GM18505 (cell line): ENCODE data around the gene HAUS8.

Experiments
- ATAC-seq: cut with Tn5 transposase; IDR thresholded peaks from one replicate; pipeline ENCODE4 v1.9.1; 2021; ENCODE audit not compliant: unreplicated experiment
- POLR2A ChIP-seq: IDR thresholded peaks from 4 replicates; pipeline ENCODE4 v1.6.1; 2011; ENCODE audit warnings: borderline replicate concordance; ENCODE audit not compliant: insufficient read depth, insufficient read length; ENCODE audit errors: extremely low read depth

The HAUS8 gene

GRCh38 chr19:17049711-17050280 is 25.5 kb downstream of the HAUS8 start:
- no peak for ATAC-seq
- TF ChIP-seq POLR2A = no peak

- TF ChIP-seq POLR2A = no peak
These were observed 26.3 kb downstream of the HAUS8 start for GRCh38 chr19:17048885-17049453.

GRCh38 chr19:17045907-17046502 is 29.2 kb downstream of the HAUS8 start:
- ATAC-seq = no peak

More at GRCh38 chr19:17048885-17049453, 26.3 kb downstream of the HAUS8 start:
- no peak for ATAC-seq

GRCh38 chr19:17043744-17044143 is 31.5 kb downstream of the HAUS8 start:
- no peak for ATAC-seq
- TF ChIP-seq POLR2A = no peak

More at GRCh38 chr19:17045907-17046502, 29.2 kb downstream of the HAUS8 start:
- no peak for TF ChIP-seq POLR2A

- ATAC-seq = no peak
- TF ChIP-seq POLR2A = no peak
These were observed 33.3 kb downstream of the HAUS8 start for GRCh38 chr19:17041976-17042375.

GRCh38 chr19:17037966-17038500 is 37.2 kb downstream of the HAUS8 start:
- ATAC-seq = no peak
- TF ChIP-seq POLR2A = no peak

GRCh38 chr19:17037184-17037583 is 38.1 kb downstream of the HAUS8 start:
- TF ChIP-seq POLR2A = no peak
- no peak for ATAC-seq

- no peak for ATAC-seq
- TF ChIP-seq POLR2A = no peak
These were observed 38.6 kb downstream of the HAUS8 start for GRCh38 chr19:17036640-17037039.

GRCh38 chr19:17035842-17036424 is 39.3 kb downstream of the HAUS8 start:
- ATAC-seq = no peak
- no peak for TF ChIP-seq POLR2A

- TF ChIP-seq POLR2A = no peak
These were observed 43.5 kb downstream of the HAUS8 start for GRCh38 chr19:17031741-17032140.

GRCh38 chr19:17027535-17027975 is 47.7 kb downstream of the HAUS8 start:
- TF ChIP-seq POLR2A = no peak
- ATAC-seq = no peak

More at GRCh38 chr19:17031741-17032140, 43.5 kb downstream of the HAUS8 start:
- no peak for ATAC-seq

- no peak for ATAC-seq
- TF ChIP-seq POLR2A = no peak
These were observed 48.3 kb downstream of the HAUS8 start, which contains the start of gene CPAMD8 for GRCh38 chr19:17026706-17027534. Gene CPAMD8, minus strand, starts transcription at chr19:17026810. Its CDS starts 168 bp downstream, at chr19:17026642.
